Ovary (tissue), 9 donors: ENCODE results near the gene ITPK1. TPM values are rescaled to one million over a fixed set of nuclear protein-coding genes. Genes with fewer than 3 reads are reported as not detected.
A peak's percentile ranks its signal among the peaks of the same experiment; 100 is the strongest.

Source experiments
- DNase-seq, 5 donors: peaks; one replicate each; pipeline ENCODE4 v3.0.0-alpha.2; 2019 to 2020
- H3K27ac ChIP-seq, 2 donors: fragments of 200-600 bp; one replicate each; pipeline versions ENCODE4 v1.5.1 to v1.8.0; 2019 to 2022
- H3K27me3 ChIP-seq: fragments of 200-600 bp; one replicate; pipeline ENCODE4 v1.8.0; 2022
- H3K36me3 ChIP-seq: fragments of 200-600 bp; sonication (generic); one replicate; pipeline ENCODE4 v1.5.1; 2019
- H3K4me1 ChIP-seq: one replicate; pipeline ENCODE4 v1.8.1; 2013; ENCODE audit warnings: mild to moderate bottlenecking, moderate library complexity; ENCODE audit not compliant: insufficient read depth
- H3K4me3 ChIP-seq: fragments of 200-600 bp; sonication (generic); one replicate; pipeline ENCODE4 v1.5.1; 2017
- H3K9me3 ChIP-seq, 2 donors: fragments of 200-600 bp in 1 of 2; sonication (generic) in 1 of 2; one replicate each; pipeline versions ENCODE4 v1.5.1 to v1.8.1; 2013 to 2019; ENCODE audit warnings: mild to moderate bottlenecking in 1 of 2, moderate library complexity in 1 of 2
- CTCF ChIP-seq, 3 donors: fragments of 450-650 bp in 2 of 3; fragments of 200-600 bp in 1 of 3; IDR thresholded peaks; one replicate each; pipeline versions ENCODE4 v1.5.1 to v1.8.0; 2016 to 2022; ENCODE audit warnings: antibody characterized with exemption in 3 of 3, mild to moderate bottlenecking in 1 of 3
- EP300 ChIP-seq: sonication (generic); formaldehyde crosslinking; IDR thresholded peaks from one replicate; pipeline ENCODE4 v1.6.1; 2017; ENCODE audit warnings: antibody characterized with exemption
- POLR2A ChIP-seq: fragments of 450-650 bp; IDR thresholded peaks from one replicate; pipeline ENCODE4 v1.6.1; 2017; ENCODE audit warnings: antibody characterized with exemption, mild to moderate bottlenecking, moderate library complexity
- WGBS, 3 donors: extraction: QIAGEN DNeasy Blood & Tissue Kit in 1 of 3; methylation state at CpG; one replicate each; pipeline versions ENCODE4 v1.1.5 to v1.1.7; 2013 to 2017; 5-methylcytosine and 5-hydroxymethylcytosine counted together
- intact Hi-C, 4 donors: fragments of 100-400 bp; cut with DNase I; formaldehyde crosslinking; loops; one replicate each; pipeline versions ENCODE4 v1.11.0 to v1.15.1; 2022 to 2023
- polyA plus RNA-seq, 2 donors: library from polyadenylated mRNA; stranded (reverse); fragments of 200-250 nt in 1 of 2; fragments of 350-450 nt in 1 of 2; fragmentation: Illumina TruSeq in 1 of 2; extraction: RNeasy Lipid Tissue Mini Kit (QIAGEN cat#74804) in 1 of 2; gene quantifications; one replicate each; pipeline ENCODE4 v1.2.3, GENCODE V29; 2013 to 2014
- total RNA-seq, 7 donors: library from RNA; depleted of rRNA in 2 of 7; stranded (reverse); fragments of >200 nt in 2 of 7; fragmentation: NEBNext Ultra II Directional in 3 of 7; extraction: Animal tissue kit (Norgen Biotek cat#: 25700) in 3 of 7; gene quantifications; one replicate each; pipeline versions ENCODE4 v1.1.0 to v1.2.4, GENCODE V29; 2016 to 2023
- donor health status: DM: no; HTN: no; CAD: no; lungs with moderate emphysema.
- donor health status: DM: no; HTN: no; CAD: no.
- donor health status: Bipolar disorder and iron deficiency.
- donor health status: DM: yes; HTN: yes; CAD: no.
- donor health status: DM: no; HTN: no; CAD: no.
- donor health status: DM: yes; HTN: yes; CAD: no.

Gene ITPK1
- total and polyA plus RNA-seq, 9 donors: 23.6 to 57.8 (median 49.3) TPM

- H3K4me3 ChIP-seq: no peak overlapping the region
- H3K27ac ChIP-seq: no peak overlapping the region
- DNase-seq: no peak
- 95 to 98% (median 95%) methylated on average over 3 of the region's 3 CpGs for WGBS, 3 donors
- H3K9me3 ChIP-seq: no peaks in the 10 kb centered on the region
- H3K36me3 ChIP-seq: no peaks in the 10 kb centered on the region
- TF ChIP-seq CTCF (IDR thresholded peaks at IDR 0.05) (no peak), EP300 (no peak), POLR2A (no peak)
- H3K27me3 ChIP-seq: no peaks in the 10 kb centered on the region
- intact Hi-C loops: no loop called here
- peaks cover 10% of the 10 kb centered on the region for H3K4me1 ChIP-seq
These were observed 73.9 kb downstream of the ITPK1 start for GRCh38 chr14:93041830-93042229.

- H3K36me3 ChIP-seq: no peaks in the 10 kb centered on the region
- H3K4me3 ChIP-seq: no peak overlapping the region
- H3K27ac ChIP-seq: no peak overlapping the region
- intact Hi-C loops: no loop called here
- 90 to 95% (median 94%) methylated on average over 5 of the region's 5 CpGs for WGBS, 3 donors
- peaks cover 18% of the 10 kb centered on the region for H3K4me1 ChIP-seq
- H3K9me3 ChIP-seq: no peaks in the 10 kb centered on the region
- H3K27me3 ChIP-seq: no peaks in the 10 kb centered on the region
- no peak for DNase-seq
- TF ChIP-seq CTCF (IDR thresholded peaks at IDR 0.05): no peak
- TF ChIP-seq EP300: no peak
- TF ChIP-seq POLR2A: no peak
These were observed 74.7 kb downstream of the ITPK1 start for GRCh38 chr14:93040982-93041381.

- Histone ChIP-seq H3K4me3 (no peak overlapping the region), H3K36me3 (no peaks in the 10 kb centered on the region), H3K27ac (peak overlapping the region in 1 of 2 donors; percentile 6), H3K9me3 (no peaks in the 10 kb centered on the region), H3K4me1 (peaks cover 20% of the 10 kb centered on the region), H3K27me3 (no peaks in the 10 kb centered on the region)
- no peak for DNase-seq
- intact Hi-C loops: no loop called here
- WGBS, 3 donors: 63 to 77% (median 73%) methylated on average over 5 of the region's 5 CpGs
- TF ChIP-seq POLR2A (no peak), CTCF (IDR thresholded peaks at IDR 0.05) (no peak), EP300 (no peak)
These were observed 75.3 kb downstream of the ITPK1 start for GRCh38 chr14:93040443-93040842.

- H3K27ac ChIP-seq: peak overlapping the region in 1 of 2 donors; percentile 6
- H3K9me3 ChIP-seq: no peaks in the 10 kb centered on the region
- no peaks in the 10 kb centered on the region for H3K36me3 ChIP-seq
- no peak overlapping the region for H3K4me3 ChIP-seq
- intact Hi-C loops: no loop called here
- H3K4me1 ChIP-seq: peaks cover 20% of the 10 kb centered on the region
- WGBS, 3 donors: 71 to 80% (median 73%) methylated on average over 11 of the region's 11 CpGs
- no peaks in the 10 kb centered on the region for H3K27me3 ChIP-seq
- TF ChIP-seq POLR2A (no peak), EP300 (no peak), CTCF (IDR thresholded peaks at IDR 0.05) (no peak)
- DNase-seq: no peak
These were observed 75.9 kb downstream of the ITPK1 start for GRCh38 chr14:93039649-93040315.
